Uterus (tissue), 4 donors: Measurements from ENCODE around the gene CBLC. TPM values are rescaled to one million over a fixed set of nuclear protein-coding genes. Genes with fewer than 3 reads are reported as not detected.

Source experiments
- DNase-seq, 2 donors: peaks; one replicate each; pipeline ENCODE4 v3.0.0-alpha.2; 2019 to 2020
- H3K27ac ChIP-seq, 2 donors: fragments of 200-600 bp; sonication (generic); 1 replicate in 1 of 2; 2 replicates in 1 of 2; pipeline ENCODE4 v1.5.1; 2016 to 2018
- H3K27me3 ChIP-seq, 2 donors: fragments of 200-600 bp; sonication (generic); one replicate each; pipeline ENCODE4 v1.5.1; 2018 to 2019; ENCODE audit warnings: control low read depth in 1 of 2
- H3K36me3 ChIP-seq, 2 donors: fragments of 200-600 bp; sonication (generic); one replicate each; pipeline ENCODE4 v1.5.1; 2019; ENCODE audit warnings: control low read depth in 1 of 2
- H3K4me1 ChIP-seq, 2 donors: fragments of 200-600 bp; sonication (generic); one replicate each; pipeline ENCODE4 v1.5.1; 2018 to 2019; ENCODE audit warnings: control low read depth in 1 of 2
- H3K4me3 ChIP-seq, 2 donors: fragments of 200-600 bp; sonication (generic); 1 replicate in 1 of 2; 2 replicates in 1 of 2; pipeline ENCODE4 v1.5.1; 2018 to 2019; ENCODE audit warnings: mild to moderate bottlenecking in 1 of 2
- H3K9me3 ChIP-seq, 2 donors: fragments of 200-600 bp; sonication (generic); one replicate each; pipeline ENCODE4 v1.5.1; 2019; ENCODE audit warnings: control low read depth in 1 of 2
- CTCF ChIP-seq, 4 experiments: fragments of 200-600 bp in 2 of 4; fragments of 450-650 bp in 2 of 4; sonication (generic) in 2 of 4; IDR thresholded peaks; one replicate each; pipeline ENCODE4 v1.5.1; 2016 to 2019; ENCODE audit warnings: antibody characterized with exemption in 4 of 4, mild to moderate bottlenecking in 2 of 4, moderate library complexity in 1 of 4
- POLR2A ChIP-seq, 2 donors: fragments of 450-650 bp; IDR thresholded peaks; one replicate each; pipeline ENCODE4 v1.6.1; 2016; ENCODE audit warnings: antibody characterized with exemption in 2 of 2, mild to moderate bottlenecking in 1 of 2, moderate library complexity in 1 of 2
- intact Hi-C: fragments of 100-400 bp; cut with DNase I; formaldehyde crosslinking; loops from one replicate; pipeline ENCODE4 v1.15.1; 2023; ENCODE audit warnings: low total_unique reads
- microRNA-seq: library from miRNA; unstranded; fragments of <30 nt; microRNA quantifications from one replicate; pipeline ENCODE4, GENCODE V29; 2016; ENCODE audit warnings: borderline microRNAs expressed, borderline replicate concordance
- small RNA-seq: library from RNA; depleted of rRNA; stranded (forward); fragments of <200 nt; gene quantifications from one replicate; pipeline ENCODE3, GENCODE V24; 2016
- total RNA-seq, 4 donors: library from RNA; depleted of rRNA in 3 of 4; stranded (reverse); fragments of >200 nt in 3 of 4; gene quantifications; one replicate each; pipeline versions ENCODE4 v1.1.0 to v1.2.4, GENCODE V29; 2014 to 2023
- donor health status: DM: yes; HTN: yes; CAD: no.

The CBLC gene
- total RNA-seq, 4 donors from 2014 or later, result 0.29 to 5.8 TPM; not detected in 2

- TF ChIP-seq CTCF (IDR thresholded peaks at IDR 0.05), result no peak
- no peak for TF ChIP-seq POLR2A (IDR thresholded peaks at IDR 0.05)
- Histone ChIP-seq H3K4me3 (peak overlapping the region; percentile 69 to 100), H3K27me3 (no peaks in the 10 kb centered on the region), H3K27ac (peak overlapping the region; percentile 96 to 97), H3K4me1 (peaks cover 3 to 12% of the 10 kb centered on the region in 2 donors), H3K36me3 (no peaks in the 10 kb centered on the region), H3K9me3 (no peaks in the 10 kb centered on the region)
- intact Hi-C loops, result loop anchor here (10.0 kb wide), 1 partner anchor 124 kb away; no protein-coding TSS in a partner anchor
- peak in 1 of 2 donors; percentile 41 for DNase-seq
These were observed 71.2 kb downstream of the CBLC start for GRCh38 chr19:44848812-44849447.

Small RNAs within 50 kb of the gene (microRNA-seq; reads per million reads assigned to microRNA genes)
- not detected for gene MIR8085

Small RNAs within 50 kb of the gene (small RNA-seq; reads per million reads assigned to genes)
- gene RF00156, result not detected

Other genes with a start within 250 kb of the CBLC start
- 1 to 10 TPM in 1 of 4 donors, under 1 TPM in 1, not detected in 2; 0.40 to 2.9 TPM for gene CEACAM20, start 248.2 kb upstream of the CBLC start, total RNA-seq
- not detected for gene IGSF23, start 164.3 kb upstream of the CBLC start, total RNA-seq
- 10 to 100 TPM in 3 of 4 donors, 1 to 10 TPM in 1; 7.9 to 45.3 (median 28.0) TPM for gene PVR, start 134.0 kb upstream of the CBLC start, total RNA-seq
- gene CEACAM19, start 106.4 kb upstream of the CBLC start, total RNA-seq, result 10 to 100 TPM in 1 of 4 donors, 1 to 10 TPM in 3; 1.0 to 16.1 (median 1.3) TPM
- gene CEACAM16, start 78.7 kb upstream of the CBLC start, total RNA-seq, result not detected
- gene BCL3, start 29.2 kb upstream of the CBLC start, total RNA-seq, result 10 to 100 TPM in 2 of 4 donors, 1 to 10 TPM in 2; 3.2 to 58.8 (median 11.9) TPM
- 100 to 1,000 TPM in 2 of 4 donors, 10 to 100 TPM in 1, 1 to 10 TPM in 1; 3.8 to 171 (median 111) TPM for gene BCAM, start 31.2 kb downstream of the CBLC start, total RNA-seq
- 100 to 1,000 TPM in 2 of 4 donors, 10 to 100 TPM in 2; 14.1 to 106 (median 86.1) TPM for gene NECTIN2, start 68.4 kb downstream of the CBLC start, total RNA-seq
- 10 to 100 TPM; 10.5 to 38.2 (median 24.1) TPM for gene TOMM40, start 113.4 kb downstream of the CBLC start, total RNA-seq
- 10 to 100 TPM in 3 of 4 donors, 1 to 10 TPM in 1; 9.1 to 92.5 (median 33.6) TPM for gene APOE, start 127.9 kb downstream of the CBLC start, total RNA-seq
- gene APOC1, start 136.7 kb downstream of the CBLC start, total RNA-seq, result 1 to 10 TPM in 3 of 4 donors, not detected in 1; 3.0 to 7.4 (median 3.5) TPM
- gene APOC4, start 164.3 kb downstream of the CBLC start, total RNA-seq, result not detected
- not detected for gene APOC2, start 168.2 kb downstream of the CBLC start, total RNA-seq
- gene CLPTM1, start 177.5 kb downstream of the CBLC start, total RNA-seq, result 10 to 100 TPM; 30.6 to 99.5 (median 64.2) TPM
- gene RELB, start 223.6 kb downstream of the CBLC start, total RNA-seq, result 10 to 100 TPM in 2 of 4 donors, 1 to 10 TPM in 2; 1.0 to 52.4 (median 13.9) TPM